K562 (cell line): ENCODE measurements around the gene ANKRD13D. TPM values are rescaled to one million over a fixed set of nuclear protein-coding genes. Genes with fewer than 3 reads are reported as not detected.

Source experiments
- CHD1 ChIP-seq: fragments of 200-600 bp; sonication (generic); IDR thresholded peaks from one replicate; pipeline ENCODE4 v1.6.1; 2012; ENCODE audit warnings: mild to moderate bottlenecking, moderate library complexity, low read length, inconsistent platforms
- CREB5 ChIP-seq: fragments of 250-450 bp; sonication (Bioruptor Pico); IDR thresholded peaks from 2 replicates; pipeline ENCODE4 v1.5.0; 2020; ENCODE audit warnings: mild to moderate bottlenecking
- DACH1 ChIP-seq: fragments of 450-650 bp; IDR thresholded peaks from 2 replicates; pipeline ENCODE4 v1.6.1; 2018; ENCODE audit not compliant: partially characterized antibody
- ELF1 ChIP-seq: fragments of 200-800 bp; sonication (Bioruptor generic); IDR thresholded peaks from 2 replicates; pipeline ENCODE4 v1.6.1; 2016; ENCODE audit warnings: missing genetic modification characterization, missing compliant biosample characterization
- ETS2 ChIP-seq: IDR thresholded peaks from 2 replicates; pipeline ENCODE4 v1.6.1; 2016; ENCODE audit warnings: borderline replicate concordance, missing genetic modification characterization, mild to moderate bottlenecking, moderate library complexity, missing compliant biosample characterization; ENCODE audit not compliant: poor library complexity, severe bottlenecking
- FOXP1 ChIP-seq: sonication (generic); formaldehyde crosslinking; IDR thresholded peaks from 2 replicates; pipeline ENCODE4 v1.8.0; 2022; ENCODE audit warnings: mild to moderate bottlenecking, missing genetic modification reagents
- GTF2B ChIP-seq: IDR thresholded peaks from 2 replicates; pipeline ENCODE4 v1.6.1; 2011; ENCODE audit not compliant: insufficient read length; ENCODE audit errors: extremely low read depth
- KLF16 ChIP-seq: IDR thresholded peaks from 2 replicates; pipeline ENCODE4 v1.6.1; 2016; ENCODE audit warnings: antibody characterized with exemption
- MNT ChIP-seq, 2 experiments: fragments of 450-650 bp; conservative IDR thresholded peaks; 2 replicates each; pipeline ENCODE4 v1.6.1; 2017; ENCODE audit warnings: mild to moderate bottlenecking in 2 of 2, moderate library complexity in 2 of 2
- MTA2 ChIP-seq: fragments of 450-650 bp; IDR thresholded peaks from 2 replicates; pipeline ENCODE4 v1.6.1; 2016; ENCODE audit warnings: low read depth
- MYBL2 ChIP-seq, 2 experiments: fragments of 450-650 bp in 1 of 2; sonication (generic) in 1 of 2; formaldehyde crosslinking in 1 of 2; IDR thresholded peaks; 2 replicates each; pipeline versions ENCODE4 v1.6.1 to v1.8.1; 2017 to 2022; ENCODE audit warnings: borderline replicate concordance in 1 of 2, inconsistent platforms in 1 of 2, low read depth in 1 of 2, mild to moderate bottlenecking in 1 of 2, missing genetic modification reagents in 1 of 2, moderate library complexity in 1 of 2
- NR2C2 ChIP-seq, 2 experiments: fragments of 200-800 bp in 1 of 2; sonication (Bioruptor generic) in 1 of 2; sonication (generic) in 1 of 2; formaldehyde crosslinking in 1 of 2; IDR thresholded peaks; 2 replicates each; pipeline versions ENCODE4 v1.6.1 to v1.8.0; 2016 to 2022; ENCODE audit warnings: mild to moderate bottlenecking in 1 of 2, missing compliant biosample characterization in 1 of 2, missing genetic modification characterization in 1 of 2, missing genetic modification reagents in 1 of 2
- PHF20 ChIP-seq: fragments of 450-650 bp; IDR thresholded peaks from 2 replicates; pipeline ENCODE4 v1.6.1; 2018; ENCODE audit not compliant: partially characterized antibody
- SMAD4 ChIP-seq: fragments of 250-450 bp; sonication (Bioruptor Pico); conservative IDR thresholded peaks from 2 replicates; pipeline ENCODE4 v1.8.0; 2021; ENCODE audit warnings: inconsistent platforms, mild to moderate bottlenecking, moderate library complexity
- SRSF3 ChIP-seq: fragments of 200-400 bp; formaldehyde crosslinking; IDR thresholded peaks from 2 replicates; pipeline ENCODE4 v1.6.1; 2016; ENCODE audit warnings: mild to moderate bottlenecking, low read length, moderate library complexity; ENCODE audit not compliant: insufficient read depth
- TFE3 ChIP-seq: fragments of 450-650 bp; formaldehyde crosslinking; IDR thresholded peaks from 2 replicates; pipeline ENCODE4 v1.4.0; 2020; ENCODE audit warnings: mild to moderate bottlenecking, mixed read lengths
- THAP12 ChIP-seq: fragments of 250-450 bp; sonication (Bioruptor Pico); IDR thresholded peaks from 2 replicates; pipeline ENCODE4 v1.9.0; 2021; ENCODE audit warnings: mild to moderate bottlenecking, inconsistent platforms
- ZNF217 ChIP-seq: sonication (generic); formaldehyde crosslinking; IDR thresholded peaks from 2 replicates; pipeline ENCODE4 v1.8.0; 2022; ENCODE audit warnings: mild to moderate bottlenecking, missing genetic modification reagents
- polyA plus RNA-seq, 8 experiments: library from polyadenylated mRNA; depleted of rRNA in 4 of 8; stranded (reverse) in 5 of 8; unstranded in 3 of 8; fragments of >200 nt; fragmentation: Nextera tagmentation in 2 of 8; fragmentation: Illumina TruSeq in 1 of 8; extraction: Ambion mirVana in 2 of 8; extraction: Trizol in 1 of 8; gene quantifications; 2 replicates each; pipeline versions ENCODE4 v1.2.1 to v1.2.3, GENCODE V29; 2011 to 2014; ENCODE audit warnings: inconsistent platforms in 1 of 8, missing spikeins in 1 of 8
- total RNA-seq, 7 experiments: library from RNA; depleted of rRNA in 6 of 7; stranded (reverse); fragments of >200 nt in 6 of 7; fragmentation: Illumina TruSeq in 2 of 7; extraction: Trizol in 2 of 7; gene quantifications; 2 replicates each; pipeline versions ENCODE4 v1.2.1 to v1.2.3, GENCODE V29; 2011 to 2021; ENCODE audit warnings: low replicate concordance in 1 of 7

Gene ANKRD13D
- total and polyA plus RNA-seq, 9 of the 15 experiments (the other 6 are each of a cell fraction or from before 2014, with no cell fraction given) = 0.94 to 40.9 (median 22.4) TPM

- TF ChIP-seq TFE3 (CRISPR knock-in tag) (no peak), MTA2 (no peak), NR2C2 (CRISPR knock-in tag; IDR thresholded peaks at IDR 0.05) (0 out of 2 replicates have a peak, but pooled peaks have one; percentile 28), NR2C2 (tag; IDR thresholded peaks at IDR 0.05) (peak; percentile 77), THAP12 (CRISPR knock-in tag) (no peak), SRSF3 (no peak), MNT (conservative IDR thresholded peaks at IDR 0.05) (no peak), PHF20 (no peak), FOXP1 (no peak), SMAD4 (CRISPR knock-in tag) (peak; percentile 38; the same call in 1 of the 2 replicates), DACH1 (no peak), GTF2B (no peak), KLF16 (no peak), CREB5 (CRISPR knock-in tag) (no peak), ZNF217 (CRISPR knock-in tag) (no peak), ETS2 (tag) (no peak), MYBL2 (IDR thresholded peaks at IDR 0.05; ENCODE audit: low read depth) (no peak), MYBL2 (CRISPR knock-in tag; IDR thresholded peaks at IDR 0.05; ENCODE audit: borderline replicate concordance) (no peak), CHD1 (no peak), ELF1 (tag) (no peak)
Observed at GRCh38 chr11:67265633-67266448, 23.3 kb upstream of the ANKRD13D start (continued).
